Astrocyte of the spinal cord (primary cell): Measurements from ENCODE around the gene SLCO2A1.

Experiments used
- DNase-seq: peaks from one replicate; pipeline ENCODE4 v3.0.0; 2011; ENCODE audit warnings: low read depth, low spot score
- H3K4me3 ChIP-seq: 2 replicates; pipeline ENCODE4 v1.5.1; 2011; ENCODE audit warnings: low read depth, mild to moderate bottlenecking, low read length, moderate library complexity
- CTCF ChIP-seq: IDR thresholded peaks from 2 replicates; pipeline ENCODE4 v1.5.1; 2012; ENCODE audit warnings: low read depth, mild to moderate bottlenecking, low read length, inconsistent platforms
- in situ Hi-C: cut with HindIII; loops from 2 replicates; pipeline ENCODE4 v1.10.0; 2017; ENCODE audit warnings: low sequenced_read_pairs

SLCO2A1 gene

GRCh38 chr3:133954717-133955360 is 74.9 kb downstream of the SLCO2A1 start:
- no peak for DNase-seq
- in situ Hi-C loops = no loop called here
- no peak for TF ChIP-seq CTCF

GRCh38 chr3:133953297-133953696 is 76.4 kb downstream of the SLCO2A1 start:
- no peak for TF ChIP-seq CTCF
- in situ Hi-C loops = no loop called here
- H3K4me3 ChIP-seq = no peak overlapping the region
- DNase-seq = no peak

More at GRCh38 chr3:133954717-133955360, 74.9 kb downstream of the SLCO2A1 start:
- no peak overlapping the region for H3K4me3 ChIP-seq

- no peak for DNase-seq
- H3K4me3 ChIP-seq = no peak overlapping the region
- TF ChIP-seq CTCF = no peak
- in situ Hi-C loops = no loop called here
Measured at GRCh38 chr3:133949438-133949837, 80.3 kb downstream of the SLCO2A1 start.

- in situ Hi-C loops = no loop called here
- no peak for DNase-seq
- TF ChIP-seq CTCF = no peak
- H3K4me3 ChIP-seq = no peak overlapping the region
Measured at GRCh38 chr3:133948996-133949395, 80.7 kb downstream of the SLCO2A1 start.

GRCh38 chr3:133948131-133948810 is 81.5 kb downstream of the SLCO2A1 start:
- no peak for TF ChIP-seq CTCF
- in situ Hi-C loops = no loop called here
- DNase-seq = no peak
- H3K4me3 ChIP-seq = no peak overlapping the region

GRCh38 chr3:133945381-133946095 is 84.2 kb downstream of the SLCO2A1 start:
- no peak overlapping the region for H3K4me3 ChIP-seq
- no peak for DNase-seq
- TF ChIP-seq CTCF = no peak
- in situ Hi-C loops = no loop called here
